Loucy (cell line): ENCODE measurements around the gene SH2D4B.
"Not testable (repeated sequence)": the region's sequence is repeated elsewhere in the genome, so short reads cannot be mapped to it uniquely, and the experiment has no call there.

Experiments
- H2AFZ ChIP-seq: fragments of 200-600 bp; sonication (generic); 2 replicates; pipeline ENCODE4 v1.6.0; 2016; ENCODE audit warnings: antibody characterized with exemption, mild to moderate bottlenecking, low read length, moderate library complexity
- H3F3A ChIP-seq: fragments of 200-600 bp; 2 replicates; pipeline ENCODE4 v1.6.0; 2016; ENCODE audit warnings: antibody characterized with exemption, low read depth, mild to moderate bottlenecking
- H3K27me3 ChIP-seq: fragments of 200-600 bp; sonication (generic); 2 replicates; pipeline ENCODE4 v1.6.1; 2014; ENCODE audit warnings: low read length, mild to moderate bottlenecking; ENCODE audit not compliant: insufficient read depth, poor library complexity, severe bottlenecking
- H3K36me3 ChIP-seq: fragments of 200-600 bp; sonication (generic); 2 replicates; pipeline ENCODE4 v1.6.1; 2016; ENCODE audit warnings: low read length; ENCODE audit not compliant: insufficient read depth
- H3K4me1 ChIP-seq: fragments of 200-600 bp; sonication (generic); 2 replicates; pipeline ENCODE4 v1.5.1; 2014; ENCODE audit warnings: low read length, mild to moderate bottlenecking; ENCODE audit not compliant: insufficient read depth, poor library complexity, severe bottlenecking
- H3K4me2 ChIP-seq: fragments of 200-600 bp; sonication (generic); 2 replicates; pipeline ENCODE4 v1.6.0; 2014; ENCODE audit warnings: antibody characterized with exemption, low read length, low read depth, mild to moderate bottlenecking; ENCODE audit not compliant: poor library complexity, severe bottlenecking
- H3K4me3 ChIP-seq: fragments of 200-600 bp; sonication (generic); 2 replicates; pipeline ENCODE4 v1.5.1; 2014; ENCODE audit warnings: low read length, mild to moderate bottlenecking, mixed read lengths; ENCODE audit not compliant: poor library complexity, severe bottlenecking
- H3K79me2 ChIP-seq: fragments of 200-600 bp; sonication (generic); 2 replicates; pipeline ENCODE4 v1.6.1; 2014; ENCODE audit warnings: low read length; ENCODE audit not compliant: insufficient read depth
- H3K9ac ChIP-seq: fragments of 200-600 bp; sonication (generic); 2 replicates; pipeline ENCODE4 v1.6.0; 2014; ENCODE audit warnings: mild to moderate bottlenecking, low read depth, low read length, moderate library complexity; ENCODE audit not compliant: poor library complexity, severe bottlenecking
- H3K9me2 ChIP-seq: fragments of 200-600 bp; sonication (generic); replicated peaks from 2 replicates; pipeline ENCODE4 v1.6.1; 2016; ENCODE audit warnings: low read depth, low read length, mixed read lengths
- H3K9me3 ChIP-seq: fragments of 200-600 bp; sonication (generic); 2 replicates; pipeline ENCODE4 v1.6.1; 2014; ENCODE audit warnings: mild to moderate bottlenecking, antibody characterized with exemption, low read length, low read depth; ENCODE audit not compliant: insufficient read depth
- H4K20me1 ChIP-seq: fragments of 200-600 bp; sonication (generic); 2 replicates; pipeline ENCODE4 v1.6.0; 2014; ENCODE audit warnings: antibody characterized with exemption, low read length, mild to moderate bottlenecking; ENCODE audit not compliant: insufficient read depth, poor library complexity, severe bottlenecking
- EZH2phosphoT487 ChIP-seq: fragments of 200-600 bp; IDR thresholded peaks from 2 replicates; pipeline ENCODE4 v1.6.1; 2018; ENCODE audit warnings: antibody characterized with exemption, mild to moderate bottlenecking, moderate library complexity, borderline replicate concordance
- TF ChIP-seq, protein P1 (sequence below): fragments of 200-600 bp; sonication (generic); conservative IDR thresholded peaks from 2 replicates; pipeline ENCODE4 v1.5.1; 2014; ENCODE audit warnings: mild to moderate bottlenecking, antibody characterized with exemption, low read length

The SH2D4B gene

DNA sequence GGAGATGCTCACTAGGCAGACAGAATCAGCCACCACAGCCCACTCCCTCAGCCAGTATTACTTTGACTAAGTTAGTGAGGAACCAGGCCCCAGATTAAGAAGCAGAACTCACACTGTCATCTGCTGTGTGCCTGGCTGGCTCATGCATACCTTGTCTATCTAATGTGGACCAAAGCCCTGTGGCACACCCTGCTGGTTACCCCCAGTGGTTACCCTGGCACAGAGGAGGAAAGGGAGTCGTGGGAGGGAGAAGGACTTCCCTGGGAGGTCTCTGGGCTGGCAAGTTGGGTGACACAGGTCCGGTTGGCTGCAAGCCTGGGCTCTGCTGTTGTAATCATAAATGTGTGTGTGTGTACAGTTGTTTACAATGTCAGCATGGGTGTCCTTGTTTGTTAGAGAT is 7.5 kb upstream of the SH2D4B start:
- no peak overlapping the region for H3K4me3 ChIP-seq
- peaks cover 12% of the 10 kb centered on the region for H3K4me1 ChIP-seq
- TF ChIP-seq, protein P1, sequence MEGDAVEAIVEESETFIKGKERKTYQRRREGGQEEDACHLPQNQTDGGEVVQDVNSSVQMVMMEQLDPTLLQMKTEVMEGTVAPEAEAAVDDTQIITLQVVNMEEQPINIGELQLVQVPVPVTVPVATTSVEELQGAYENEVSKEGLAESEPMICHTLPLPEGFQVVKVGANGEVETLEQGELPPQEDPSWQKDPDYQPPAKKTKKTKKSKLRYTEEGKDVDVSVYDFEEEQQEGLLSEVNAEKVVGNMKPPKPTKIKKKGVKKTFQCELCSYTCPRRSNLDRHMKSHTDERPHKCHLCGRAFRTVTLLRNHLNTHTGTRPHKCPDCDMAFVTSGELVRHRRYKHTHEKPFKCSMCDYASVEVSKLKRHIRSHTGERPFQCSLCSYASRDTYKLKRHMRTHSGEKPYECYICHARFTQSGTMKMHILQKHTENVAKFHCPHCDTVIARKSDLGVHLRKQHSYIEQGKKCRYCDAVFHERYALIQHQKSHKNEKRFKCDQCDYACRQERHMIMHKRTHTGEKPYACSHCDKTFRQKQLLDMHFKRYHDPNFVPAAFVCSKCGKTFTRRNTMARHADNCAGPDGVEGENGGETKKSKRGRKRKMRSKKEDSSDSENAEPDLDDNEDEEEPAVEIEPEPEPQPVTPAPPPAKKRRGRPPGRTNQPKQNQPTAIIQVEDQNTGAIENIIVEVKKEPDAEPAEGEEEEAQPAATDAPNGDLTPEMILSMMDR = peak; percentile 60
- TF ChIP-seq EZH2phosphoT487 = no peak
- H3K9me2 ChIP-seq = no peaks in the 10 kb centered on the region
- no peaks in the 10 kb centered on the region for H3K9me3 ChIP-seq
- no peaks in the 10 kb centered on the region for H3F3A ChIP-seq
- H3K4me2 ChIP-seq = no peak overlapping the region
- no peaks in the 10 kb centered on the region for H3K27me3 ChIP-seq
- no peaks in the 10 kb centered on the region for H4K20me1 ChIP-seq
- no peak overlapping the region for H2AFZ ChIP-seq
- H3K79me2 ChIP-seq = no peaks in the 10 kb centered on the region
- H3K9ac ChIP-seq = no peak overlapping the region
- no peaks in the 10 kb centered on the region for H3K36me3 ChIP-seq

DNA sequence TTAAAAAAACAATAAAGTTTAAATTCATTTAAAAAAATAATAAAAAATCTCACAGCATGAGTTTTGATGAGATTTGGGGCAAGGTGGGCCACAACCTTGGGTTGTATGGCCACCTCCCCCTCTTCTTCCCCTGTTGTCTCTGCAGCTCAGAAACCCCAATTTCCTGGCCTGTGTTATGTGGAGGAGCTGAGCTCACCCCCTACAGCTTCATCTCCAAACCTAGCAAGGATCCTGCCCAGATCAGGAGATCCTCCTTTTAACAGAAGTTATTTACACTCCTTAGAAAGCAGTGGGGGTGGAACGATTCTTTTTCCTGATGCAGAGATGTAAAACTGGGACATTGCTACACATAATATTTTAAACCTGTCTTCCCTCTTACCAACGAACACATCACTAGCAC is 6.9 kb upstream of the SH2D4B start:
- Histone ChIP-seq H3K9ac (no peak overlapping the region), H3K9me2 (no peaks in the 10 kb centered on the region), H4K20me1 (no peaks in the 10 kb centered on the region), H3K4me2 (no peak overlapping the region), H3K36me3 (no peaks in the 10 kb centered on the region), H3F3A (no peaks in the 10 kb centered on the region), H3K79me2 (no peaks in the 10 kb centered on the region; the same call in 1 of the 2 replicates), H2AFZ (no peak overlapping the region), H3K4me3 (no peak overlapping the region), H3K27me3 (no peaks in the 10 kb centered on the region), H3K9me3 (no peaks in the 10 kb centered on the region), H3K4me1 (peaks cover 12% of the 10 kb centered on the region)
- TF ChIP-seq, protein P1 = no peak
- TF ChIP-seq EZH2phosphoT487 = no peak

DNA sequence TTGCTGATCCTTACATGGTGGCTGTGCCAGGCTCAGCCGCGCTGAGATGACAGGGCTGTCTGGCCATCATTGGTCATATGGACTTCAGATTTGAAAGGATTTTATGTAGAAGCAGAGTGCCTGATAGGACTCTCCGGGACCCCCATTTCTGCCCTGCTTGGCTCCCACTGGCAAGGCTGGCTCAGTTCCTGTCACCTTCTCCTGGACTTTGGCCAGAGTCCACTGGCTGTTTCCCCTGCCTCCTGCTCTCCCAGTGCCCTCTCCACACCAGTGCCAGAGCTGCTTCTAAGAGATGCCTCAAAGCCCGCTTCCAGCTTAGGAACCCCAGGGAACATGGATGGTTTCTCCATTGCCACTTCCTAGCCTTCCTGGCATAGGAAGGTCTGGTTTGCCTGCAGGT is 5.1 kb upstream of the SH2D4B start:
- Histone ChIP-seq H4K20me1 (no peaks in the 10 kb centered on the region), H3K4me2 (no peak overlapping the region), H3F3A (no peaks in the 10 kb centered on the region), H3K79me2 (peaks cover 9% of the 10 kb centered on the region), H3K9me3 (no peaks in the 10 kb centered on the region), H3K27me3 (no peaks in the 10 kb centered on the region), H3K9me2 (no peaks in the 10 kb centered on the region), H3K4me3 (no peak overlapping the region), H3K9ac (no peak overlapping the region), H2AFZ (no peak overlapping the region), H3K4me1 (peaks cover 21% of the 10 kb centered on the region), H3K36me3 (no peaks in the 10 kb centered on the region)
- TF ChIP-seq, protein P1 = no peak
- TF ChIP-seq EZH2phosphoT487 = no peak

DNA sequence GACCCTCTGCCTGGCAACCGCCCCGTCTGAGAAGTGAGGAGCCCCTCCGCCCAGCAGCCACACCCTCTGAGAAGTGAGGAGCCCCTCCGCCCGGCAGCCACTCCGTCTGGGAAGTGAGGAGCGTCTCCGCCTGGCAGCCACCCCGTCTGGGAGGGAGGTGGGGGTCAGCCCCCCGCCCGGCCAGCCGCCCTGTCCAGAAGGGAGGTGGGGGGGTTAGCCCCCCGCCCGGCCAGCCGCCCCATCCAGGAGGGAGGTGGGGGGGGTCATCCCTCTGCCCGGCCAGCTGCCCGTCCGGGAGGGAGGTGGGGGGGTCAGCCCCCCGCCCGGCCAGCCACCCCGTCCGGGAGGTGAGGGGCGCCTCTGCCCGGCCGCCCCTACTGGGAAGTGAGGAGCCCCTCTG is 3.6 kb upstream of the SH2D4B start:
- H4K20me1 ChIP-seq, H3F3A ChIP-seq, H3K36me3 ChIP-seq, H3K9me3 ChIP-seq, H3K79me2 ChIP-seq, H2AFZ ChIP-seq, H3K9ac ChIP-seq, H3K4me3 ChIP-seq, H3K4me2 ChIP-seq, H3K9me2 ChIP-seq, H3K27me3 ChIP-seq: not testable (repeated sequence)
- H3K4me1 ChIP-seq = peaks cover 24% of the 10 kb centered on the region

DNA sequence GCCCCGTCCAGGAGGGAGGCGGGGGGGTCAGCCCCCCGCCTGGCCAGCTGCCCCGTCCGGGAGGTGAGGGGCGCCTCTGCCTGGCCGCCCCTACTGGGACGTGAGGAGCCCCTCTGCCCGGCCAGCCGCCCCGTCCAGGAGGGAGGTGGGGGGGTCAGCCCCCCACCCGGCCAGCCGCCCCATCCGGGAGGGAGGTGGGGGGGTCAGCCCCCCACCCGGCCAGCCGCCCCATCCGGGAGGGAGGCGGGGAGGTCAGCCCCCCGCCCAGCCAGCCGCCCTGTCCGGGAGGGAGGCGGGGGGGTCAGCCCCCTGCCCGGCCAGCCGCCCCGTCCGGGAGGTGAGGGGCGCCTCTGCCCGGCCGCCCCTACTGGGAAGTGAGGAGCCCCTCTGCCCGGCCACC is 3.1 kb upstream of the SH2D4B start:
- H3K4me1 ChIP-seq = peaks cover 30% of the 10 kb centered on the region
- not testable (repeated sequence) for H4K20me1 ChIP-seq, H3K27me3 ChIP-seq, H3F3A ChIP-seq, H3K4me2 ChIP-seq, H3K9me3 ChIP-seq, H3K4me3 ChIP-seq, H3K79me2 ChIP-seq, H3K9me2 ChIP-seq, H2AFZ ChIP-seq, H3K9ac ChIP-seq, H3K36me3 ChIP-seq
